A549 (cell line): ENCODE data around the gene CSF3R.

Source experiments
- BHLHE40 ChIP-seq: IDR thresholded peaks from 2 replicates; pipeline ENCODE4 v1.6.1; 2012; ENCODE audit warnings: low read depth, low read length, inconsistent platforms
- CTCF ChIP-seq: fragments of >200 bp; sonication (Bioruptor Twin); formaldehyde crosslinking; IDR thresholded peaks from 3 replicates; pipeline ENCODE4 v1.5.1; 2016
- ESRRA ChIP-seq: fragments of 150-350 bp; IDR thresholded peaks from 2 replicates; pipeline ENCODE4 v1.6.1; 2014; ENCODE audit warnings: mild to moderate bottlenecking, low read length, borderline replicate concordance
- NPAS2 ChIP-seq: fragments of 250-450 bp; sonication (Bioruptor Pico); IDR thresholded peaks from 2 replicates; pipeline ENCODE4 v1.8.0; 2022; ENCODE audit warnings: mild to moderate bottlenecking, moderate library complexity, borderline replicate concordance
- RARB ChIP-seq: fragments of 250-450 bp; sonication (Bioruptor Pico); IDR thresholded peaks from 2 replicates; pipeline ENCODE4 v1.8.0; 2021; ENCODE audit warnings: mild to moderate bottlenecking, moderate library complexity
- REST ChIP-seq: fragments of 200-600 bp; sonication (generic); IDR thresholded peaks from 2 replicates; pipeline ENCODE4 v1.6.1; 2016; ENCODE audit warnings: antibody characterized with exemption, mild to moderate bottlenecking, moderate library complexity

GRCh38 chr1:36417931-36418330 is 64.8 kb downstream of the CSF3R start:
- no peak for TF ChIP-seq CTCF
- no peak for TF ChIP-seq NPAS2 (CRISPR knock-in tag)
- no peak for TF ChIP-seq RARB
- no peak for TF ChIP-seq ESRRA
- TF ChIP-seq REST, result no peak
- no peak for TF ChIP-seq BHLHE40
